Endothelial cell of umbilical vein (primary cell): ENCODE results near the gene ZNF850. TPM values are rescaled to one million over a fixed set of nuclear protein-coding genes. Genes with fewer than 3 reads are reported as not detected.

ENCODE experiments used
- BruUV-seq: library from RNA; stranded (reverse); fragments of 400-500 nt; replicated peaks from 2 replicates; lab custom pipeline; 2021; lab: Mats Ljungman, UMichigan
- CTCF ChIA-PET: fragments of 300-600, 350-600 bp; sonication (Branson Sonifier 250); formaldehyde crosslinking; loops from one replicate; lab custom pipeline; 2021; ENCODE audit warnings: antibody characterized with exemption, inconsistent platforms; lab: Charles Lee
- POLR2A ChIA-PET: fragments of 300-600, 350-600 bp; sonication (Branson Sonifier 250); formaldehyde crosslinking; loops from one replicate; lab custom pipeline; 2021; ENCODE audit warnings: antibody characterized with exemption, inconsistent platforms; lab: Charles Lee
- DNase-seq: peaks from one replicate; pipeline ENCODE4 v3.0.0-alpha.2; 2011; ENCODE audit warnings: low read depth, low spot score
- FAIRE-seq: peaks from 2 replicates; lab custom pipeline; 2011; peaks lifted over from hg19 to GRCh38; lab: Jason Lieb, UNC
- H2AFZ ChIP-seq: 2 replicates; pipeline ENCODE4 v1.6.0; 2012; ENCODE audit warnings: low read depth, low read length, control low read depth, inconsistent platforms
- H3K27ac ChIP-seq: 2 replicates; pipeline ENCODE4 v1.5.1; 2011; ENCODE audit warnings: low read depth, mild to moderate bottlenecking, control low read depth, low read length, moderate library complexity; ENCODE audit not compliant: insufficient read depth
- H3K27me3 ChIP-seq, 2 experiments: 2 replicates each; pipeline versions ENCODE4 v1.6.0 to v1.6.1; 2011; ENCODE audit warnings: low read length in 2 of 2, mixed read lengths in 1 of 2; ENCODE audit not compliant: control insufficient read depth in 2 of 2, insufficient read depth in 2 of 2
- H3K36me3 ChIP-seq, 2 experiments: 2 replicates in 1 of 2; 3 replicates in 1 of 2; pipeline ENCODE4 v1.5.1; 2011; ENCODE audit warnings: low read length in 2 of 2, mild to moderate bottlenecking in 1 of 2, moderate library complexity in 1 of 2; ENCODE audit not compliant: control insufficient read depth in 2 of 2, insufficient read depth in 2 of 2; ENCODE audit errors: extremely low read depth in 1 of 2
- H3K4me1 ChIP-seq: 3 replicates; pipeline ENCODE4 v1.5.1; 2011; ENCODE audit warnings: mild to moderate bottlenecking, low read length; ENCODE audit not compliant: control insufficient read depth, insufficient read depth; ENCODE audit errors: extremely low read depth
- H3K4me2 ChIP-seq: 2 replicates; pipeline ENCODE4 v1.6.1; 2011; ENCODE audit warnings: low read length, control low read depth, mixed read lengths; ENCODE audit not compliant: insufficient read depth
- H3K4me3 ChIP-seq, 3 experiments: fragments of 200-600 bp in 1 of 3; sonication (generic), shearing (Covaris generic) in 1 of 3; replicated peaks in 1 of 3; 2 replicates each; pipeline ENCODE4 v1.5.1; 2011 to 2016; ENCODE audit warnings: control low read depth in 3 of 3, low read length in 3 of 3, mild to moderate bottlenecking in 2 of 3, inconsistent platforms in 1 of 3, low read depth in 1 of 3, moderate library complexity in 1 of 3; ENCODE audit not compliant: insufficient read depth in 1 of 3
- H3K79me2 ChIP-seq: 2 replicates; pipeline ENCODE4 v1.6.0; 2012; ENCODE audit warnings: low read length, inconsistent platforms; ENCODE audit not compliant: control insufficient read depth, insufficient read depth
- H3K9ac ChIP-seq: replicated peaks from 2 replicates; pipeline ENCODE3; 2011; ENCODE audit warnings: low read length, control low read depth; ENCODE audit not compliant: insufficient read depth; ENCODE audit errors: extremely low read depth
- H3K9me1 ChIP-seq: replicated peaks from 3 replicates; pipeline ENCODE4 v1.6.0; 2011; ENCODE audit warnings: mild to moderate bottlenecking, low read length; ENCODE audit not compliant: control insufficient read depth, insufficient read depth; ENCODE audit errors: extremely low read depth
- H3K9me3 ChIP-seq: replicated peaks from 2 replicates; pipeline ENCODE4 v1.5.1; 2012; ENCODE audit warnings: low read length, inconsistent platforms; ENCODE audit not compliant: control insufficient read depth, insufficient read depth
- H4K20me1 ChIP-seq: replicated peaks from 2 replicates; pipeline ENCODE3; 2011; ENCODE audit warnings: mild to moderate bottlenecking, low read length; ENCODE audit not compliant: control insufficient read depth, insufficient read depth; ENCODE audit errors: extremely low read depth
- CTCF ChIP-seq, 2 donors: IDR thresholded peaks; 1 replicate in 1 of 2; 2 replicates in 1 of 2; pipeline ENCODE4 v1.5.1; 2011; ENCODE audit warnings: low read length in 2 of 2, mild to moderate bottlenecking in 2 of 2, moderate library complexity in 2 of 2, control low read depth in 1 of 2, inconsistent platforms in 1 of 2, low read depth in 1 of 2; ENCODE audit not compliant: insufficient read depth in 1 of 2; ENCODE audit errors: extremely low read depth in 1 of 2
- EZH2 ChIP-seq: IDR thresholded peaks from 2 replicates; pipeline ENCODE4 v1.6.1; 2012; ENCODE audit warnings: borderline replicate concordance, low read depth, mild to moderate bottlenecking, moderate library complexity, low read length, inconsistent platforms; ENCODE audit not compliant: severe bottlenecking
- FOS ChIP-seq: IDR thresholded peaks from 2 replicates; pipeline ENCODE4 v1.6.1; 2011; ENCODE audit warnings: mild to moderate bottlenecking, low read length, moderate library complexity, borderline replicate concordance; ENCODE audit not compliant: insufficient read depth
- GATA2 ChIP-seq: IDR thresholded peaks from 2 replicates; pipeline ENCODE4 v1.7.0; 2011; ENCODE audit warnings: low read depth, mild to moderate bottlenecking, moderate library complexity, mixed read lengths, low read length; ENCODE audit not compliant: insufficient read length, insufficient read depth
- JUN ChIP-seq: IDR thresholded peaks from 2 replicates; pipeline ENCODE4 v1.6.1; 2011; ENCODE audit warnings: borderline replicate concordance, low read depth; ENCODE audit not compliant: insufficient read length, insufficient read depth
- MAX ChIP-seq: IDR thresholded peaks from 2 replicates; pipeline ENCODE4 v1.6.1; 2011; ENCODE audit not compliant: insufficient read depth, insufficient read length
- MYC ChIP-seq: IDR thresholded peaks from one replicate; pipeline ENCODE4 v1.6.1; 2011; ENCODE audit warnings: mild to moderate bottlenecking, low read depth, low read length
- POLR2A ChIP-seq: IDR thresholded peaks from 2 replicates; pipeline ENCODE4 v1.6.1; 2012; ENCODE audit warnings: low read depth, mild to moderate bottlenecking, control low read depth, low read length
- POLR2AphosphoS5 ChIP-seq: IDR thresholded peaks from 2 replicates; pipeline ENCODE4 v1.6.1; 2012; ENCODE audit warnings: low read depth, mild to moderate bottlenecking, control low read depth, low read length, moderate library complexity; ENCODE audit not compliant: insufficient read depth
- dilution Hi-C: fragments of 300-500 bp; cut with MboI; formaldehyde crosslinking; loops from one replicate; pipeline ENCODE4 v1.15.0; 2019; ENCODE audit warnings: low sequenced_read_pairs; ENCODE audit not compliant: extremely low pct_ligation_motif_present
- intact Hi-C: fragments of 100-400 bp; cut with micrococcal nuclease; formaldehyde crosslinking; loops from one replicate; pipeline ENCODE4 v1.10.0; 2022
- polyA plus RNA-seq, 4 experiments: library from polyadenylated mRNA; depleted of rRNA in 3 of 4; stranded (reverse) in 3 of 4; unstranded in 1 of 4; fragments of >200 nt; gene quantifications; 2 replicates each; pipeline versions ENCODE4 v1.2.1 to v1.2.3, GENCODE V29; 2011 to 2012; ENCODE audit warnings: missing spikeins in 1 of 4
- total RNA-seq: library from RNA; stranded (reverse); gene quantifications from 2 replicates; pipeline ENCODE4 v1.2.3, GENCODE V29; 2021

ZNF850 gene
- total and polyA plus RNA-seq, 2 donors (not counting 3 experiments of a cell fraction or from before 2014, with no cell fraction given) = 0.98 to 4.5 TPM

DNA sequence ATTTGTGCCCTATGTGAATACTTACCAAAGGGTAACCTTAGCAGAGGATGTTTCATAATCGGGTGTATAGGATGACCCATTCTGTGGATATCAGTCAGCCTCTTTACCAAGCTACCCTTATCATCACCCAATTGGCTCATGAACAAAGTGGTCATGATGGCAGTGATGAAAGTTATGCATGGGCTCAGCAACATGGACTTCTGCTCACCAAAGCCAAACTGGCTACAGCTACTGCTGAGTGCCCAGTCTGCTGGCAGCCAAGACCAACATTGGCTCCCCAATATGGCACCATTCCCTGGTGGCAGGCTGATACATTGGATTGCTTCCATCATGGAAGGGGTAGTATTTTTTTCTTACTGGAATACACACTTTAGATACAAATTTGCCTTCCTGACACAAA, 100.2 kb downstream of the ZNF850 start:
- Histone ChIP-seq H3K79me2 (no peaks in the 10 kb centered on the region), H3K36me3 (no peaks in the 10 kb centered on the region), H3K9me3 (no peaks in the 10 kb centered on the region), H3K9ac (no peak overlapping the region), H4K20me1 (no peaks in the 10 kb centered on the region), H3K27ac (no peak overlapping the region), H3K4me2 (no peak overlapping the region), H3K4me1 (no peaks in the 10 kb centered on the region), H2AFZ (no peak overlapping the region), H3K4me3 (no peak overlapping the region), H3K27me3 (no peaks in the 10 kb centered on the region), H3K9me1 (no peaks in the 10 kb centered on the region)
- DNase-seq = no peak
- POLR2A ChIA-PET = no interaction called here
- dilution Hi-C loops (no loop called here), intact Hi-C loops (no loop called here)
- TF ChIP-seq FOS = no peak
- no peak for TF ChIP-seq POLR2A
- no peak for TF ChIP-seq GATA2
- no peak for TF ChIP-seq JUN
- TF ChIP-seq MYC = no peak
- no TSS peak for BruUV-seq
- CTCF ChIA-PET = no interaction called here
- FAIRE-seq = no peak

GRCh38 chr19:36668646-36669045, 104.0 kb downstream of the ZNF850 start:
- TF ChIP-seq MYC (no peak), POLR2A (no peak), JUN (no peak), POLR2AphosphoS5 (no peak), FOS (no peak), EZH2 (no peak), MAX (no peak), CTCF (IDR thresholded peaks at IDR 0.05; ENCODE audit: extremely low read depth in 1 of 2, insufficient read depth in 1 of 2, low read depth in 1 of 2, low read length in 2 of 2) (no peak), GATA2 (no peak)
- H3K27ac ChIP-seq = no peak overlapping the region
- dilution Hi-C loops (no loop called here), intact Hi-C loops (loop anchor here (10.0 kb wide), 1 partner anchor 166 kb away; the partner anchor contains the start of gene ZNF790)
- H3K4me1 ChIP-seq = no peaks in the 10 kb centered on the region
- ChIA-PET CTCF (no interaction called here), POLR2A (no interaction called here)
- no peak overlapping the region for H3K9ac ChIP-seq
- no peaks in the 10 kb centered on the region for H4K20me1 ChIP-seq
- H3K4me2 ChIP-seq = no peak overlapping the region
- FAIRE-seq (no peak), DNase-seq (no peak)
- no peak overlapping the region for H2AFZ ChIP-seq
- H3K27me3 ChIP-seq = no peaks in the 10 kb centered on the region
- peaks cover 0 to under 1% of the 10 kb centered on the region in 2 experiments for H3K36me3 ChIP-seq
- H3K9me3 ChIP-seq = no peaks in the 10 kb centered on the region
- no peak overlapping the region for H3K4me3 ChIP-seq
- no peaks in the 10 kb centered on the region for H3K79me2 ChIP-seq
- H3K9me1 ChIP-seq = no peaks in the 10 kb centered on the region
- no TSS peak for BruUV-seq
